ENCODE results near the gene GALNT9. TPM values are rescaled to one million over a fixed set of nuclear protein-coding genes. Genes with fewer than 3 reads are reported as not detected.

The GALNT9 gene
- total RNA-seq, 6 donors from 2014 or later, result 0.26 TPM; not detected in 5

GRCh38 chr12:132171968-132172521, 157.3 kb downstream of the GALNT9 start:
- WGBS, 2 donors, result 87 to 89% methylated on average over 16 to 28 of the region's 28 CpGs
- Histone ChIP-seq H3K9me3 (no peaks in the 10 kb centered on the region), H3K27ac (no peak overlapping the region), H3K27me3 (peaks cover 0 to 6% (median 0%) of the 10 kb centered on the region in 4 donors), H3K36me3 (no peaks in the 10 kb centered on the region), H3K4me1 (no peaks in the 10 kb centered on the region), H3K4me3 (no peak overlapping the region)
- no peak for TF ChIP-seq POLR2AphosphoS5 (IDR thresholded peaks at IDR 0.05)
- TF ChIP-seq EP300 (IDR thresholded peaks at IDR 0.05), result no peak
- TF ChIP-seq CTCF (IDR thresholded peaks at IDR 0.05), result no peak
- TF ChIP-seq POLR2A (IDR thresholded peaks at IDR 0.05), result no peak
- DNase-seq (peak in 1 of 2 donors; percentile 52), ATAC-seq (ENCODE audit: low FRiP score in 2 of 2) (no peak)

- H3K9me3 ChIP-seq, result no peaks in the 10 kb centered on the region
- no peak for ATAC-seq (ENCODE audit: low FRiP score in 2 of 2)
- H3K27me3 ChIP-seq, result peaks cover 0 to 6% (median 0%) of the 10 kb centered on the region in 4 donors
- no peak overlapping the region for H3K27ac ChIP-seq
- TF ChIP-seq POLR2A (IDR thresholded peaks at IDR 0.05) (no peak), POLR2AphosphoS5 (IDR thresholded peaks at IDR 0.05) (no peak)
- H3K36me3 ChIP-seq, result no peaks in the 10 kb centered on the region
- WGBS, 2 donors, result 59 to 70% methylated on average over 8 to 20 of the region's 24 CpGs
- no peaks in the 10 kb centered on the region for H3K4me1 ChIP-seq
- H3K4me3 ChIP-seq, result no peak overlapping the region
- peak in 1 of 2 donors; percentile 72 for DNase-seq
Observed at GRCh38 chr12:132171293-132171967, 158.0 kb downstream of the GALNT9 start.

GRCh38 chr12:132170637-132171292, 158.6 kb downstream of the GALNT9 start:
- H3K4me3 ChIP-seq, result no peak overlapping the region
- no peak for ATAC-seq (ENCODE audit: low FRiP score in 2 of 2)
- H3K9me3 ChIP-seq, result no peaks in the 10 kb centered on the region
- 80 to 85% methylated on average over 2 to 33 of the region's 33 CpGs for WGBS, 2 donors
- no peak overlapping the region for H3K27ac ChIP-seq
- TF ChIP-seq POLR2AphosphoS5 (IDR thresholded peaks at IDR 0.05), result no peak
- TF ChIP-seq EP300 (IDR thresholded peaks at IDR 0.05), result no peak
- no peak for TF ChIP-seq CTCF (IDR thresholded peaks at IDR 0.05)
- TF ChIP-seq POLR2A (IDR thresholded peaks at IDR 0.05), result no peak
- DNase-seq, result peak in 1 of 2 donors; percentile 65
- H3K27me3 ChIP-seq, result peaks cover 0 to 6% (median 0%) of the 10 kb centered on the region in 4 donors
- no peaks in the 10 kb centered on the region for H3K36me3 ChIP-seq
- no peaks in the 10 kb centered on the region for H3K4me1 ChIP-seq

- peak in 1 of 2 donors; percentile 31 for ATAC-seq (ENCODE audit: low FRiP score in 2 of 2)
- Histone ChIP-seq H3K27me3 (peaks cover 0 to 6% (median 0%) of the 10 kb centered on the region in 4 donors), H3K4me3 (no peak overlapping the region), H3K36me3 (no peaks in the 10 kb centered on the region), H3K27ac (no peak overlapping the region), H3K9me3 (no peaks in the 10 kb centered on the region), H3K4me1 (no peaks in the 10 kb centered on the region)
- 23 to 33% methylated on average over 13 to 16 of the region's 16 CpGs for WGBS, 2 donors
- peak in 1 of 2 donors; percentile 53 for DNase-seq
- no peak for TF ChIP-seq POLR2AphosphoS5 (IDR thresholded peaks at IDR 0.05)
- no peak for TF ChIP-seq POLR2A (IDR thresholded peaks at IDR 0.05)
- no peak for TF ChIP-seq CTCF (IDR thresholded peaks at IDR 0.05)
- TF ChIP-seq EP300 (IDR thresholded peaks at IDR 0.05), result no peak
Observed at GRCh38 chr12:132170094-132170636, 159.2 kb downstream of the GALNT9 start.

- ATAC-seq (ENCODE audit: low FRiP score in 2 of 2), result no peak
- Histone ChIP-seq H3K9me3 (no peaks in the 10 kb centered on the region), H3K27me3 (peaks cover 0 to 6% (median 0%) of the 10 kb centered on the region in 4 donors), H3K4me1 (no peaks in the 10 kb centered on the region), H3K36me3 (no peaks in the 10 kb centered on the region), H3K27ac (no peak overlapping the region), H3K4me3 (no peak overlapping the region)
- 80 to 93% methylated on average over 3 to 7 of the region's 17 CpGs for WGBS, 2 donors
- TF ChIP-seq POLR2AphosphoS5 (IDR thresholded peaks at IDR 0.05) (no peak), CTCF (IDR thresholded peaks at IDR 0.05) (no peak), EP300 (IDR thresholded peaks at IDR 0.05) (no peak), POLR2A (IDR thresholded peaks at IDR 0.05) (no peak)
- peak in 1 of 2 donors; percentile 59 for DNase-seq
Observed at GRCh38 chr12:132169376-132169775, 160.0 kb downstream of the GALNT9 start.
